Adrenal gland (tissue), 5 donors: ENCODE data around the gene CUL9.

Experiments used
- CTCF ChIP-seq, 6 experiments: fragments of 450-650 bp in 4 of 6; fragments of 200-600 bp in 2 of 6; sonication (generic) in 1 of 6; IDR thresholded peaks; 1 replicate in 5 of 6; 2 replicates in 1 of 6; pipeline versions ENCODE4 v1.5.1 to v1.8.0; 2016 to 2021; ENCODE audit warnings: antibody characterized with exemption in 6 of 6, mild to moderate bottlenecking in 2 of 6, moderate library complexity in 1 of 6
- POLR2A ChIP-seq, 2 donors: fragments of 450-650 bp; IDR thresholded peaks; one replicate each; pipeline ENCODE4 v1.6.1; 2017; ENCODE audit warnings: antibody characterized with exemption in 2 of 2, mild to moderate bottlenecking in 2 of 2, moderate library complexity in 1 of 2
- donor health status: DM: no; HTN: no; CAD: no.

- no peak for TF ChIP-seq CTCF (IDR thresholded peaks at IDR 0.05)
- no peak for TF ChIP-seq POLR2A (IDR thresholded peaks at IDR 0.05)
Measured at GRCh38 chr6:43204271-43205105, 22.5 kb downstream of the CUL9 start.
